ENCODE results near the gene NEDD8.

The NEDD8 gene

DNA sequence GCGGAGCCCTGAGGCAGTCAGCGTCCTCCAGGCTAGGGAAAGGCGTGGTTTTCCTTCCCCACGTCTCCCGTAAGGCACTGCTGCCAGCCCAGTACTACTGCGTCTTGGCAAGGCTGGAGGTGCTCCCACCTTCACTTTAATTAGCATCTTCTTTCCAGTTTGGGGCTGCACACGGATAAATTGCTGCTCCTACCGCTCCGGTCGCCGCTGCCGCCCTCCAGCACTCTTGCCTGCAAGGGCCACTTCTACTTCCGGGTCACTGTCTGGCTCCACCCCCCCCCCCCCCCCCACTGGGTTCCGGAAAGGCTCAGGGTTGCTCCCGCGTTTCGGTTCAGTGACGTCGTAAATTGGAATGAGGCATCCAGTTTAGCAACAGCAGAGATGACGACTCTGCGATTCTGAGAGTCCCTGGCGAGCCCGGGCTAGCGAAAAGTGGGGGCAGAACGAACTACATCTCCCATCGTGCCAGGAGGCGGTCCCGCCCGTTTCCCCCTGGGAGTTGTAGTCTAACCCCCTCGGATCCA, at the start of gene NEDD8:
Gene NEDD8 (minus strand): TSS at position 247 of the 524 bp plus-strand sequence. CDS start 100 bp downstream, at position 147.
- H3K9me3 Mint-ChIP-seq = no peaks in the 10 kb centered on the region
- TF ChIP-seq, protein P1, sequence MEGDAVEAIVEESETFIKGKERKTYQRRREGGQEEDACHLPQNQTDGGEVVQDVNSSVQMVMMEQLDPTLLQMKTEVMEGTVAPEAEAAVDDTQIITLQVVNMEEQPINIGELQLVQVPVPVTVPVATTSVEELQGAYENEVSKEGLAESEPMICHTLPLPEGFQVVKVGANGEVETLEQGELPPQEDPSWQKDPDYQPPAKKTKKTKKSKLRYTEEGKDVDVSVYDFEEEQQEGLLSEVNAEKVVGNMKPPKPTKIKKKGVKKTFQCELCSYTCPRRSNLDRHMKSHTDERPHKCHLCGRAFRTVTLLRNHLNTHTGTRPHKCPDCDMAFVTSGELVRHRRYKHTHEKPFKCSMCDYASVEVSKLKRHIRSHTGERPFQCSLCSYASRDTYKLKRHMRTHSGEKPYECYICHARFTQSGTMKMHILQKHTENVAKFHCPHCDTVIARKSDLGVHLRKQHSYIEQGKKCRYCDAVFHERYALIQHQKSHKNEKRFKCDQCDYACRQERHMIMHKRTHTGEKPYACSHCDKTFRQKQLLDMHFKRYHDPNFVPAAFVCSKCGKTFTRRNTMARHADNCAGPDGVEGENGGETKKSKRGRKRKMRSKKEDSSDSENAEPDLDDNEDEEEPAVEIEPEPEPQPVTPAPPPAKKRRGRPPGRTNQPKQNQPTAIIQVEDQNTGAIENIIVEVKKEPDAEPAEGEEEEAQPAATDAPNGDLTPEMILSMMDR (IDR thresholded peaks at IDR 0.05; ENCODE audit: unreplicated experiment in 3 of 3) = no peak
- H3K4me3 Mint-ChIP-seq = peak within 1 kb of the TSS; percentile 90 to 98 (median 94)
- no peaks in the 10 kb centered on the region for H3K27me3 Mint-ChIP-seq (ENCODE audit: low read depth)
- H3K27ac Mint-ChIP-seq = peak within 1 kb of the TSS; percentile 92 to 99 (median 97)
- peaks cover 31% of the 10 kb centered on the region for H3K36me3 Mint-ChIP-seq (ENCODE audit: low read depth)
- peaks cover 27% of the 10 kb centered on the region for H3K4me1 Mint-ChIP-seq

DNA sequence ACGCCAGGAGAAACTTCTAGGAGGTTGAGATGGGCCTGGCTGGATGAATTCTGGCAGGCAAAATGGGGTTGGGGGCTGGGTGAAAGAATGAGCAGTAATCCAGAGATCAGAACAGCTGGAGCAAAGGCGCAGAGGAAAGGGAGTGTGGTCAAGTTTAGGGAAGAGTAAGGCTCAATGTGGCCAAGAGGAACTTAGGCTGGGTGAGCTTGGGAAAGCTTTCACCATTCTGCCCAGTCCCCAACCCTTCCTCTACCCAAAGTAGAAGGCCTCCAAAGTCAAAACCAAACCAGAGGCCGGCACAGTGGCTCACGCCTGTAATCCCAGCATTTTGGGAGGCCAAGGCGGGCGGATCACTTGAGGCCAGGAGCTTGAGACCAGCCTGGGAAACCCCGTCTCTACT, 49.5 kb upstream of the NEDD8 start:
- Mint-ChIP-seq H3K4me3 (no peak overlapping the region), H3K27me3 (ENCODE audit: low read depth) (no peaks in the 10 kb centered on the region), H3K4me1 (no peaks in the 10 kb centered on the region), H3K36me3 (ENCODE audit: low read depth) (no peaks in the 10 kb centered on the region), H3K27ac (no peak overlapping the region), H3K9me3 (no peaks in the 10 kb centered on the region)
- TF ChIP-seq, protein P1 (IDR thresholded peaks at IDR 0.05; ENCODE audit: unreplicated experiment in 3 of 3) = no peak

DNA sequence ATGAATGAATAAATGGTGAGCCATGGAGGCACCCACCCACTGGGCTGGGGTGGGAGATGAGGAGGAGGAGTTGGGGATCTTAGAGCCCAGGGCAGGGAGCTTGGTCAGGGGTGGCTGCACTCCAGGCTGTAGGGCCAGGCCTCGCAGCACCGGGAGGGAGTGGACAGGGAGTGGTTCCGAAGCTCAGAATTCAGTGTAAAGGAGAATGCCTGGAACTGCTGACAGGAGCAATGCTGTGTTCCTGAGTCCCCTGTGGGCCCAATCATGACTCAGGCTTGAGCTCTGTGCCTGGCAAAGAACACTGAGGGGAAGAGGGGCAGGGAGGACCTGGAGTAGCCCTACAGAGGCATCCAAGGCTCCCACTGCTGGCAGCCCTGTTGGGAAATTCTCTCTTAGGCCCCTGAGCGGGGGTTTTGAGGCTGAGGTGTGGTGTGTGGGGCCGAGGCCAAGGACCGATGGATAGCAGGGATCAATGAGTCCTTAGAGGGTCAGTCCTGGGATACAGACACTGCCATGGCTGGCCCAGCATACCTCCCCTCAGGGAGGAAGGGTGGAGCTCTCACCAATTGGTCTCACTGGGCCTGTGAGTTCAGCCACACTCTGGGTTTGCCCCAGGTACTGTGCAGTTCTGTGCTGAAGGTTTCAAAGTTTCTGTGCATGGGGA, 48.8 kb upstream of the NEDD8 start:
- no peaks in the 10 kb centered on the region for H3K4me1 Mint-ChIP-seq
- H3K27ac Mint-ChIP-seq = no peak overlapping the region
- TF ChIP-seq, protein P1 (IDR thresholded peaks at IDR 0.05; ENCODE audit: unreplicated experiment in 3 of 3) = no peak
- H3K27me3 Mint-ChIP-seq (ENCODE audit: low read depth) = no peaks in the 10 kb centered on the region
- no peaks in the 10 kb centered on the region for H3K36me3 Mint-ChIP-seq (ENCODE audit: low read depth)
- no peaks in the 10 kb centered on the region for H3K9me3 Mint-ChIP-seq
- H3K4me3 Mint-ChIP-seq = no peak overlapping the region

DNA sequence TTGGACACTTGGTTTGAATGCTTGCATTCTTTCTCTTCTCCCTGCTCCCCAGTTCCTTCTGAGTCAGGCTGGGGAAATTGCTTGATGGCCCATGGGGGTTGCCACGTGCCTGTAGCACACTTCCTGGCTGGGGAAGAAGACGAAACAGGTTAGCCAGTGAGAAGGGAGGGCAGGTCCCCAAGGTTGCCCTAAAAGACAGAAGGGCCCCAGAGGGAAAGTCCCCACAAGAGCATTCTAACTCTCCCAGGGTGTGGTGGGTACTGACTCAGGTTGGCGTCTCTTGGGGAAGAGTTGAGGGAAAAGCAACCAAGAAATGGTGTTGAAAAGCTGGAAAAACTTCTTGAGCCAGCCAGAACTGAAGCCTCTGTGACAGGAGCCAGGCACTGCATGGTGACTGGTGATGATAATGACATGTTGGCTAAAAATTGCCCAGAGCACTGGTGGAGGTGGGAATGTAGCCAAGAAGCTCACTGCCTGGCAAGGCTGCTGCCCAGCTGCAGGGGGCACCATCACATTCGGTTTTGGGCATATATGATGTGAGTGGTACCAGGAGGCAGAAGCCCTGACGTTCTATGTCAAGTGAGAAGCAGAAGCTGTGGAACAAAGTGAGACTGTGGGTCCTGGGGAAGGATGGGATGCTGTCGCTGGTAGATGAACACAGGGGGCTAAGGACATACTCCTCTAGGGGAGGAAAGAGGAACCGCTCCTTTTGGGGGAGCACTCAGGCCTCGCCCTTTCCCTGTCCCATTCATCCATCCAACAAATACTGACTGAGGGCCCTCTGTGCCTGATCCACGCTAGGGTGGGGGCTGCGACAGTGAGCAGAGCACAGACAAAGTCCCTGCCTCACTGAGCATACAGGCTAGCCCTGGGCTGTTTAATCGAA, 47.4 kb upstream of the NEDD8 start:
- no peaks in the 10 kb centered on the region for H3K27me3 Mint-ChIP-seq (ENCODE audit: low read depth)
- H3K4me1 Mint-ChIP-seq = no peaks in the 10 kb centered on the region
- no peak overlapping the region for H3K27ac Mint-ChIP-seq
- H3K9me3 Mint-ChIP-seq = no peaks in the 10 kb centered on the region
- TF ChIP-seq, protein P1 (IDR thresholded peaks at IDR 0.05; ENCODE audit: unreplicated experiment in 3 of 3) = no peak
- H3K36me3 Mint-ChIP-seq (ENCODE audit: low read depth) = no peaks in the 10 kb centered on the region
- H3K4me3 Mint-ChIP-seq = no peak overlapping the region

DNA sequence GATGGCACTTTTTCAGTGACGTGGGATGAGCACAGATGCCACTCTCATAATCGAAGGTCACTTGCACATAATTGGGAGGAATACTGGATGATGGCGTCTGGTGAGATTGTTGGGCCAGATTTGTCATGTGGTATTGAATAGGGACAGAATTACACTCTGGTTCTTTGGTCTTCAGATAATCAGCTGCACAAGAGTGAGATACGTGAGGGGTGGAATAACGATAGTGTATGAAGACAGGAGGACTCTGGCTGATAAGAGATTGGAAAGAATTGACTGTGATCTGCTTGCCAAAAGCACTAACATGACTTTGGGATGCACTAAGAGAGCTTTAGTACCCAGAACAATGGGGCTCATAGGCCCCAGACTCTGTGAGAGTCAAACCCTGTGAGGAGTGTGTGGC, 46.3 kb upstream of the NEDD8 start:
- Mint-ChIP-seq H3K9me3 (no peaks in the 10 kb centered on the region), H3K4me1 (no peaks in the 10 kb centered on the region), H3K27ac (no peak overlapping the region), H3K27me3 (ENCODE audit: low read depth) (no peaks in the 10 kb centered on the region), H3K4me3 (no peak overlapping the region), H3K36me3 (ENCODE audit: low read depth) (no peaks in the 10 kb centered on the region)
- TF ChIP-seq, protein P1 (IDR thresholded peaks at IDR 0.05; ENCODE audit: unreplicated experiment in 3 of 3) = no peak

All from nephron (organoid).